ENCODE measurements around the gene PDE8B.

Gene PDE8B

DNA sequence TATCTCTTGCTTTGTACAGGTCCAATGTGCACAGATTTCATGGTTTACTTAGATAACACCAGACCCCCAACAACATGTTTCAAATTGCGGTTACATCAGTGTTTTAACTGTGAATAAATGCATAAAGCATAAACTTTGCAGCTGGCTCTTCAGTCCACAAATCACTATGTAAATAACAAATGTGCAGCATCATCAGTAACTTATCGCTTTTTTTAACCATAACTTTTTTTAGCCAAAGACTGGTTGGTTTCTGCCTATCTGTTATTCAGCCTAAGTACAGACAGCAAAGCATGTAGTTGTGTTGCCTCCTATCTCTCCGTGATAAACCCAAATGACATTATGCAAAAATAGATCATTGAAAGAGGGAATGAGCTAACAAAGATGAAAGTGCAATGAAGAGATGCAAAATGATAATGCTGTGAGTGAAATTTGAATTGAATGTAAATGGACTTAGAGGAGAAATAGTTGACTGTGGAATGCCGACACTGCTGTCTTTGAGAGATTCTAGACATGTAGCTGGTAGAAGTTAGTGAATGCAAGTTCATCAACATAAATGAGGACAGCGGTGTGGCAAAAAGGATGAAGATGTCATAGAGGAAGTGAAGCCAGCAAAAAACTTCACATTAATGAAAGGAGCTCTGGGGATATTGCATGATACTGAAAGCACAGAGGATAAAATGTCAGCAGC, 108.8 kb downstream of the PDE8B start:
- DNase-seq (ENCODE audit: low spot score), result no peak

GRCh38 chr5:77321793-77322394, 111.4 kb downstream of the PDE8B start:
- DNase-seq (ENCODE audit: low spot score), result no peak

DNA sequence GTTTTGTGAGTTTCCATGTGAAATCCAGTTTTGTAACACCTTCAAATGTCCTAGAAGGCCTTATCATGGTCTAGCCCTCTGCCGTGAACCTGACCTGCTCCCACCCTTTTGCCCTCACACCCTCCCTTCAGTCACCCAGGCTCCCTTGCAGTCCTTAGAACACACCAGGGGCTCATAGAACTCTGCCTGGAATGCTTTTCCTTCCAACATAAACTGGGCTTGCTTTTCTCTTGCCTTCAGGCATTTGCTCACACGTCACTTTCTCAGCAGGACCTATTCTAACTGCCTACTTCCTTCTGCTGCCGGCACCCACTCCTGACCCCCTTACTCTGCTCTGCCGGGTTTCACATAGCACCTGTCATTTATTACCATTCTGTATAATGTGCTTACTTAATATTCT, 111.9 kb downstream of the PDE8B start:
- DNase-seq (ENCODE audit: low spot score), result no peak

GRCh38 chr5:77325921-77326541, 115.6 kb downstream of the PDE8B start:
- no peak for DNase-seq (ENCODE audit: low spot score)

- DNase-seq (ENCODE audit: low spot score), result no peak
Observed at GRCh38 chr5:77326986-77327734, 116.7 kb downstream of the PDE8B start.

DNA sequence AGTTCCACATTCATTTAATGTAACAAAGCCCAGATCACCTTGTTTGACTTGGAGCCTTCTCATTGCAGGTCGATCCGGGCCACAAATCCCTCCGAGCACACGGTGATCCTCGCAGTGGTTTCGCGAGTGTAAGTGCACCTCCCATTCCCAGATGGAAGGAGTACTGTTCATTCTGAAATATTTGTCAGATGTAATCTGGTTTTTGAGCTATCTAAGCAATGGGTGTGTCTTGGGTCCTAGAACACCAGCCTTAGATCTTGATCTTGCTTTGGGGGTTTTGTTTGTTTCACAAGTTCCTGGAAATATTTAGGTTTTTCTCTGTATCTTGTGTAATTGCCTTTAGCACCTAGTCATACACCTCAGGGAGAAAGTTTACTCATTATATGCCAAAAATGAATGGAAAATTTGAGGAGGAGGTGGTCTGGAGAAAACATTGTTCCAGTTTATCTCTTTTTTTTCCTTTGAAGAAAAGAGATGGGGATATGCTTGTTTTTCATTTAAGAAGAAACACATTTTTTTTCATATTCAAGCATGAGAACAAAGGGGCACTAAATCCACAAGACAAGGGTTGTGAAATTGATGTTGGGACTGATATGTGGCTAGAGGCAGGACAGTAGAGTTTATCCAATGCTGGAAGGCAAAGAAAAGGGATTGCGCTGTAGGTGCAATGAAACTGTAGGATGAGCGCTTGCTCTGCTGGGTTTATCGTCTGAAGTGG, 118.6 kb downstream of the PDE8B start:
- no peak for DNase-seq (ENCODE audit: low spot score)

DNA sequence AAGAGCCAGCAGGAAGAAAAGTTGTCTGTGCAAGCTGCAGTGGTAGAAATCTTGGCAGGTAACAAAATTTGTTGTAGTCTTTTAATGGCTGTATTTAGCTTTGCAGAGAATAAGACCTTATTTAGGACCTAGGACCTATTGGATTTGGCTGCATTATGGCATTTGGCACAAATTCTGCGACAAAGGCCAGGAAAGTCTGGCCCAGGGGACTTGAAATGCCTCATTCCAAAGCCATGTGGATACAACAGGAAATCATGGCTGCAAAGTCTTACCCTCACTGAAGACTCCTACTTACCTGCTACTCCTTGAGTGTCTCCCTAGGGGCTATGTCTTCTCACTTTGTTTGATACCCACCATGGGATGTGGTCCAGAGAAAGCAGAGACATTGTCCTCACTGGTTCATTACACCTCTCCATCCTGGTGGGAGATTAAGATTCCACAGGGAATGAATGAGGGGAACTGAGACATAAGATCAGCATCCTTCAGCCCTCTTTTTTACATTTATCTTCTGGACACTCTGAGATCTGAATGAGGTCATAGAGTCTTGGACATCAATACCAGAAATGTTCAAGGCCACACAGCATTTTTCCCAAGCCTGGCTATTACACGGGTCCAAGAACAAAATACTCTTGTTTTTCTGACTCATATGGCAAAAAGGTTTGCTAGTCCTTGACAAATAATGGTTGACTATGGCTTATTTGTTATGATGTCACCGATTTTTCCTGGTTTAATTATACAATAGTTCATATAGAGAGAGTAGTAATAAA, 119.4 kb downstream of the PDE8B start:
- DNase-seq (ENCODE audit: low spot score), result no peak

GRCh38 chr5:77333036-77333435, 122.6 kb downstream of the PDE8B start:
- no peak for DNase-seq (ENCODE audit: low spot score)

GRCh38 chr5:77333451-77334123, 123.1 kb downstream of the PDE8B start:
- no peak for DNase-seq (ENCODE audit: low spot score)

DNA sequence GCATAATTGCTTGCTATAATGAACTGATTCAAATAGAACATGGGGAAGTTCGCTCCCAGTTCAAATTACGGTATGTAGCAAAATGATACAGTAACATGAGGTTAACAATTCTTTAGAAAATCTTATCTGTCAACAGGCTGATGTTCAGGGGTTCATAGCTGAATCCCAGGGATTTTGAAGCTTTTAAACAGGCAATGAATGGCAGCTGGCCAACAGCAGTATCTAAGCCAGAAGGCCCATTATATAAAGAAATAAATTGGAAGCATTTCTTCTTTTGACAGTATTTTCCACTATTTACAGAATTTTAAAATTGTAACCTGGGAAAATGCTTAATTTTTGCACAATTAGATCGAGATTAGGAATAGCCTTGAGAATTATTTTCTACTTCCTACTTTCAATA, 126.8 kb downstream of the PDE8B start:
- DNase-seq (ENCODE audit: low spot score), result no peak

DNA sequence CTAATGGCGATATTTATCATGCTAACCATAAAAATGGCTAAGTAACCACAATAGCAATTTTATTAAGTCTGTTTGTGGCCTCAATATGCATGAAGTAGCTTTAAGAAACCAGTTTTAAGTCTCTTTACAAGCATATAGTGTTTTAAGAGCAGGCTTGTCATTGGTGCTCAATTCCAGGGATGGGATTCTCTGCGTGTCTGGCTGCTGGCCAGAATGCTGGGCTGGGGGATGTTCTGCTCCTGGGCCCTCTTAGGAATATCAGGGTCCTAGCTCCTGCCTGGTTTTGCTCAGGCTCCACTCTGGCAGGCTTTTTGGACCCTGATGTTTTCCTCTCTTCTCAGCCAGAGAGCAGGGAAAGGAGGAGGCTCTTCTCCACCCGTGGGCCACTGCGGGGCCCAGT, 127.2 kb downstream of the PDE8B start:
- DNase-seq (ENCODE audit: low spot score), result no peak

- DNase-seq (ENCODE audit: low spot score), result no peak
Observed at GRCh38 chr5:77339337-77339890, 128.9 kb downstream of the PDE8B start.

DNA sequence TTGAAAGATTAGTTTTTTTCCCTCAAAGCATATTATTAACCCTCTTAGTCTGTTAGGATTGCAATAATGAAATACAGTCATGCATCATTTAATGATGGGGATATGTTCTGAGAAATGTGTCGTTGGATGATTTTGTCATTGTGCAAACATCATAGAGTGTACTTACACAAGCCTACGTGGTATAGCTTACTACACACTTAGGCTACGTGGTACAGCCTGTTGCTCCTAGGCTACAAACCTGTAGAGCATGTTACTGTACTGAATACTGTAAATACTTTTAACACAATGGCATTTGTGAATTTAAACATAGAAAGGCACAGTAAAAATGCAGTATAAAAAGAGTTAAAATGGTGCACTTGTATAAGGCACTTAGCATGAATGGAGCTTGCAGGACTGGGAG, 132.7 kb downstream of the PDE8B start:
- DNase-seq (ENCODE audit: low spot score), result no peak

- no peak for DNase-seq (ENCODE audit: low spot score)
Observed at GRCh38 chr5:77347435-77348098, 137.1 kb downstream of the PDE8B start.

GRCh38 chr5:77353251-77353650, 142.8 kb downstream of the PDE8B start:
- no peak for DNase-seq (ENCODE audit: low spot score)

- no peak for DNase-seq (ENCODE audit: low spot score)
Observed at GRCh38 chr5:77354454-77354853, 144.0 kb downstream of the PDE8B start.

DNA sequence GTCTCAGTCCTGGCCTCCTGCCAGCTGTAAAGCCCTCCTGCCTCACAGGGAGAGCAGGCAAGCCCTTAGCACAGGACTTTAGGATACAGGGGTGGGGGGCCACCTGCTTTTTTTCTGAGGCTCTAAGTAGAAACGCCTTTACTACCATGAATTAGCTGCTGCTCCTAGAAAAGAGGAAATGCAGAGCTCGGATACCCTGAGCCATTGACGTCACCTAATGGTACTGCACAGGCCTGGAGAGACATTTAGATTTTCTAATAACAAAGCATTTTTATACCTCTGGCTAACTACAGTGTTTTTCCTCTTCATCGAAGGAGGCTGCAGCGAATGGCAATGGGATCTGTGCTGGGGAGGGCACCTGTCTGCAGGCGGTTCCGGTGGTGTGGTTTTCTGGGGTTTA, 144.6 kb downstream of the PDE8B start:
- no peak for DNase-seq (ENCODE audit: low spot score)

- no peak for DNase-seq (ENCODE audit: low spot score)
Observed at GRCh38 chr5:77355751-77356150, 145.3 kb downstream of the PDE8B start.

- DNase-seq (ENCODE audit: low spot score), result no peak
Observed at GRCh38 chr5:77356740-77357139, 146.3 kb downstream of the PDE8B start.

Measured in left forelimb (tissue), 1 donor.